ENCODE results near the gene ANKRD52.

The ANKRD52 gene

GRCh38 chr12:56213878-56214277, 44.3 kb downstream of the ANKRD52 start:
- TF ChIP-seq, protein P1, sequence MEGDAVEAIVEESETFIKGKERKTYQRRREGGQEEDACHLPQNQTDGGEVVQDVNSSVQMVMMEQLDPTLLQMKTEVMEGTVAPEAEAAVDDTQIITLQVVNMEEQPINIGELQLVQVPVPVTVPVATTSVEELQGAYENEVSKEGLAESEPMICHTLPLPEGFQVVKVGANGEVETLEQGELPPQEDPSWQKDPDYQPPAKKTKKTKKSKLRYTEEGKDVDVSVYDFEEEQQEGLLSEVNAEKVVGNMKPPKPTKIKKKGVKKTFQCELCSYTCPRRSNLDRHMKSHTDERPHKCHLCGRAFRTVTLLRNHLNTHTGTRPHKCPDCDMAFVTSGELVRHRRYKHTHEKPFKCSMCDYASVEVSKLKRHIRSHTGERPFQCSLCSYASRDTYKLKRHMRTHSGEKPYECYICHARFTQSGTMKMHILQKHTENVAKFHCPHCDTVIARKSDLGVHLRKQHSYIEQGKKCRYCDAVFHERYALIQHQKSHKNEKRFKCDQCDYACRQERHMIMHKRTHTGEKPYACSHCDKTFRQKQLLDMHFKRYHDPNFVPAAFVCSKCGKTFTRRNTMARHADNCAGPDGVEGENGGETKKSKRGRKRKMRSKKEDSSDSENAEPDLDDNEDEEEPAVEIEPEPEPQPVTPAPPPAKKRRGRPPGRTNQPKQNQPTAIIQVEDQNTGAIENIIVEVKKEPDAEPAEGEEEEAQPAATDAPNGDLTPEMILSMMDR (IDR thresholded peaks at IDR 0.05; ENCODE audit: extremely low read depth, missing control alignments): no peak
- no peak for DNase-seq (ENCODE audit: low spot score)

DNA sequence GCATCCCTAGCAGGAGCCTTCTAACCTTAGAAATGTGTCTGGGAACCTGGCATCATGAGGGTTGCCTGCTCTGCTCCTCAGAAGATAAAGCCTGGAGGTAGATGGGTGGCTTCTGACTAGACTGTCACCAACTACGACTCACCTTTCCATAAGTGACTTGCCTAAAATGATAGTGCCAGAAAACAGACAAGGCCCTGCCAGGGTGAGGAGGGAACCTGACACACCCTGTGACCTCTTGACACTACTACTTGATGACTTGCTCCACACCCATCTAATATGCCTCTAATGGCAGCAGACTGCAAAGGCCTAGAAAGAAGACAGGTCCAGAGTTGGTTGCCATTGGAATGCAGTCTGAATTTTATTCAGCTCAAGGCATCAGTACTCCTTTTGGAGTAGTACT, 45.8 kb downstream of the ANKRD52 start:
- TF ChIP-seq, protein P1 (IDR thresholded peaks at IDR 0.05; ENCODE audit: extremely low read depth, missing control alignments): no peak
- DNase-seq (ENCODE audit: low spot score): no peak

DNA sequence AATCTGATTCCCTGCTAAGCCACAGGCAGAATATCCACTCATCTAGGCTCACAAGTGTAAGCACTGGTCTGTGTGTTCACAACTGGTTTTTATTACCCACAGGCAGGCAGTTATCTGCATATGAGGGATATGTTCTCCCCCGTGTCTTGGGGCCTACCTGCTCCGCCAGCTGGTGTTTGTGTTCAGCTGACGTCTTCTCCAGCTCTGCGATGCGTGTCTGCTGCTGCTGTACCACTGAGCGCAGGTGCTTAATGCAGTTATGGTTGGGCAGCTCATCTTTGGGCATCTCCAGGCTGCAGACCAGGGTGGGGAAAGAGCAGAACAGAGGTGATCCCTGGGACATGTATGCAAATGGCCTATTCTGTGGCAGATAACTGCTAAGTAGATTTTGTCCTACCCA, 50.2 kb downstream of the ANKRD52 start:
- DNase-seq (ENCODE audit: low spot score): no peak

GRCh38 chr12:56206452-56207166, 51.6 kb downstream of the ANKRD52 start:
- TF ChIP-seq, protein P1 (IDR thresholded peaks at IDR 0.05; ENCODE audit: extremely low read depth, missing control alignments): peak; percentile 56
- DNase-seq (ENCODE audit: low spot score): no peak

More for the DNA sequence above, 50.2 kb downstream of the ANKRD52 start:
- TF ChIP-seq, protein P1 (IDR thresholded peaks at IDR 0.05; ENCODE audit: extremely low read depth, missing control alignments): no peak

DNA sequence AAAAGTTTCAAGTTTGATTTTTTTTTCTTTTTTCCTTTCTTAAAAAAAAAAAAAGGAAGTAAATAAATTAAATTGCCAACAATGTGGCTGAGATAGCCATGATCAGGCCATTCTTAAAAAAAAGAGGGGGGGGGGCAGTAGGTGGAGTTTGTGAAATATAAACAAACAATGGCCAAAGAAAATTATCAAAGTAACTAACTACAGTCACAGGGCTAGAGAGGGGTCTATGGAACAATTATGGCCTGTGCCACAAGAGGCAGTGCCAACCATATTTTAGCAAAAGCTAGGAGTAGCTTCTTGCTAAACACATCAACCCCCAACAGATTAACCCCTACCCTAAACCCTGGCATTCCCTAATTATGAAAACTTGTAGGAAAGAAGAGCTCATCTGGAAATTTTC, 52.7 kb downstream of the ANKRD52 start:
- DNase-seq (ENCODE audit: low spot score): no peak

GRCh38 chr12:56204275-56204674, 53.9 kb downstream of the ANKRD52 start:
- TF ChIP-seq, protein P1 (IDR thresholded peaks at IDR 0.05; ENCODE audit: extremely low read depth, missing control alignments): no peak
- no peak for DNase-seq (ENCODE audit: low spot score)

More for the DNA sequence above, 52.7 kb downstream of the ANKRD52 start:
- TF ChIP-seq, protein P1 (IDR thresholded peaks at IDR 0.05; ENCODE audit: extremely low read depth, missing control alignments): no peak

GRCh38 chr12:56202838-56203237, 55.3 kb downstream of the ANKRD52 start:
- no peak for DNase-seq (ENCODE audit: low spot score)
- TF ChIP-seq, protein P1 (IDR thresholded peaks at IDR 0.05; ENCODE audit: extremely low read depth, missing control alignments): no peak
